Measurements from ENCODE around the gene ERI3.

The ERI3 gene

GRCh38 chr1:44246806-44247205 lies 108.3 kb downstream of the ERI3 start:
- no peak for DNase-seq (ENCODE audit: low spot score in 2 of 2)
- Histone ChIP-seq H3K4me1 (no peaks in the 10 kb centered on the region), H3K4me3 (no peak overlapping the region), H3K36me3 (replicated peaks) (peaks cover 3% of the 10 kb centered on the region; the same call in 1 of the 2 replicates), H3K9me3 (no peaks in the 10 kb centered on the region), H3K27me3 (ENCODE audit: low read depth) (no peaks in the 10 kb centered on the region)
- in situ Hi-C loops (cut with MboI; ENCODE audit: low sequenced_read_pairs): no loop called here

- Histone ChIP-seq H3K27me3 (ENCODE audit: low read depth) (no peaks in the 10 kb centered on the region), H3K36me3 (replicated peaks) (peaks cover 8% of the 10 kb centered on the region; the same call in 1 of the 2 replicates), H3K9me3 (no peaks in the 10 kb centered on the region), H3K4me3 (no peak overlapping the region), H3K4me1 (no peaks in the 10 kb centered on the region)
- in situ Hi-C loops (cut with MboI; ENCODE audit: low sequenced_read_pairs): no loop called here
- DNase-seq (ENCODE audit: low spot score in 2 of 2): no peak
These were observed 110.1 kb downstream of the ERI3 start for GRCh38 chr1:44244986-44245385.

- peaks cover 9% of the 10 kb centered on the region; the same call in 1 of the 2 replicates for H3K36me3 ChIP-seq (replicated peaks)
- H3K9me3 ChIP-seq: no peaks in the 10 kb centered on the region
- no peaks in the 10 kb centered on the region for H3K4me1 ChIP-seq
- no peaks in the 10 kb centered on the region for H3K27me3 ChIP-seq (ENCODE audit: low read depth)
- in situ Hi-C loops (cut with MboI; ENCODE audit: low sequenced_read_pairs): no loop called here
- DNase-seq (ENCODE audit: low spot score in 2 of 2): no peak
- H3K4me3 ChIP-seq: no peak overlapping the region
These were observed 111.1 kb downstream of the ERI3 start for GRCh38 chr1:44243782-44244495.

- Histone ChIP-seq H3K9me3 (no peaks in the 10 kb centered on the region), H3K4me3 (no peak overlapping the region), H3K4me1 (peaks cover 6% of the 10 kb centered on the region), H3K27me3 (ENCODE audit: low read depth) (no peaks in the 10 kb centered on the region), H3K36me3 (replicated peaks) (peaks cover 9% of the 10 kb centered on the region; the same call in 1 of the 2 replicates)
- in situ Hi-C loops (cut with MboI; ENCODE audit: low sequenced_read_pairs): no loop called here
- no peak for DNase-seq (ENCODE audit: low spot score in 2 of 2)
These were observed 112.3 kb downstream of the ERI3 start for GRCh38 chr1:44242746-44243145.

GRCh38 chr1:44240802-44241671 lies 114.0 kb downstream of the ERI3 start:
- Histone ChIP-seq H3K36me3 (replicated peaks) (peaks cover 9% of the 10 kb centered on the region; the same call in 1 of the 2 replicates), H3K4me1 (peaks cover 8% of the 10 kb centered on the region)
- in situ Hi-C loops (cut with MboI; ENCODE audit: low sequenced_read_pairs): no loop called here

GRCh38 chr1:44239961-44240371 lies 115.1 kb downstream of the ERI3 start:
- Histone ChIP-seq H3K27me3 (ENCODE audit: low read depth) (no peaks in the 10 kb centered on the region), H3K36me3 (replicated peaks) (peaks cover 9% of the 10 kb centered on the region; the same call in 1 of the 2 replicates), H3K4me3 (no peak overlapping the region), H3K4me1 (peaks cover 8% of the 10 kb centered on the region), H3K9me3 (no peaks in the 10 kb centered on the region)
- no peak for DNase-seq (ENCODE audit: low spot score in 2 of 2)
- in situ Hi-C loops (cut with MboI; ENCODE audit: low sequenced_read_pairs): no loop called here

More at GRCh38 chr1:44240802-44241671, 114.0 kb downstream of the ERI3 start:
- no peak for DNase-seq (ENCODE audit: low spot score in 2 of 2)
- no peak overlapping the region for H3K4me3 ChIP-seq
- no peaks in the 10 kb centered on the region for H3K27me3 ChIP-seq (ENCODE audit: low read depth)
- H3K9me3 ChIP-seq: no peaks in the 10 kb centered on the region

- Histone ChIP-seq H3K4me1 (peaks cover 8% of the 10 kb centered on the region), H3K27me3 (ENCODE audit: low read depth) (no peaks in the 10 kb centered on the region), H3K36me3 (replicated peaks) (peaks cover 9% of the 10 kb centered on the region; the same call in 1 of the 2 replicates), H3K4me3 (no peak overlapping the region), H3K9me3 (no peaks in the 10 kb centered on the region)
- DNase-seq (ENCODE audit: low spot score in 2 of 2): peak in 1 of 2 experiments; percentile 39
- in situ Hi-C loops (cut with MboI; ENCODE audit: low sequenced_read_pairs): no loop called here
These were observed 115.6 kb downstream of the ERI3 start for GRCh38 chr1:44239331-44239960.

GRCh38 chr1:44238660-44239059 lies 116.4 kb downstream of the ERI3 start:
- in situ Hi-C loops (cut with MboI; ENCODE audit: low sequenced_read_pairs): no loop called here
- H3K4me1 ChIP-seq: peaks cover 8% of the 10 kb centered on the region
- DNase-seq (ENCODE audit: low spot score in 2 of 2): no peak
- H3K4me3 ChIP-seq: no peak overlapping the region
- H3K27me3 ChIP-seq (ENCODE audit: low read depth): no peaks in the 10 kb centered on the region
- H3K9me3 ChIP-seq: no peaks in the 10 kb centered on the region
- H3K36me3 ChIP-seq (replicated peaks): 0 out of 2 replicates have a peak, but pooled peaks cover 6% of the 10 kb centered on the region

GRCh38 chr1:44237721-44238457 lies 117.2 kb downstream of the ERI3 start:
- in situ Hi-C loops (cut with MboI; ENCODE audit: low sequenced_read_pairs): no loop called here
- Histone ChIP-seq H3K9me3 (no peaks in the 10 kb centered on the region), H3K4me1 (peaks cover 8% of the 10 kb centered on the region), H3K4me3 (no peak overlapping the region), H3K36me3 (replicated peaks) (0 out of 2 replicates have a peak, but pooled peaks cover 6% of the 10 kb centered on the region), H3K27me3 (ENCODE audit: low read depth) (no peaks in the 10 kb centered on the region)
- DNase-seq (ENCODE audit: low spot score in 2 of 2): peak; percentile 90 to 92

GRCh38 chr1:44236490-44237272 lies 118.4 kb downstream of the ERI3 start:
- H3K36me3 ChIP-seq (replicated peaks): peaks cover 12% of the 10 kb centered on the region; the same call in 1 of the 2 replicates
- no peak for DNase-seq (ENCODE audit: low spot score in 2 of 2)
- no peak overlapping the region for H3K4me3 ChIP-seq
- in situ Hi-C loops (cut with MboI; ENCODE audit: low sequenced_read_pairs): no loop called here
- no peaks in the 10 kb centered on the region for H3K27me3 ChIP-seq (ENCODE audit: low read depth)
- peaks cover 8% of the 10 kb centered on the region for H3K4me1 ChIP-seq
- H3K9me3 ChIP-seq: no peaks in the 10 kb centered on the region

- no peak for DNase-seq (ENCODE audit: low spot score in 2 of 2)
- Histone ChIP-seq H3K27me3 (ENCODE audit: low read depth) (no peaks in the 10 kb centered on the region), H3K4me3 (no peak overlapping the region), H3K36me3 (replicated peaks) (peaks cover 13% of the 10 kb centered on the region; the same call in 1 of the 2 replicates), H3K4me1 (peaks cover 8% of the 10 kb centered on the region), H3K9me3 (no peaks in the 10 kb centered on the region)
- in situ Hi-C loops (cut with MboI; ENCODE audit: low sequenced_read_pairs): no loop called here
These were observed 119.2 kb downstream of the ERI3 start for GRCh38 chr1:44235808-44236207.

- peaks cover 8% of the 10 kb centered on the region for H3K4me1 ChIP-seq
- DNase-seq (ENCODE audit: low spot score in 2 of 2): no peak
- in situ Hi-C loops (cut with MboI; ENCODE audit: low sequenced_read_pairs): no loop called here
- H3K4me3 ChIP-seq: no peak overlapping the region
- no peaks in the 10 kb centered on the region for H3K27me3 ChIP-seq (ENCODE audit: low read depth)
- H3K36me3 ChIP-seq (replicated peaks): peaks cover 10% of the 10 kb centered on the region; the same call in 1 of the 2 replicates
- H3K9me3 ChIP-seq: no peaks in the 10 kb centered on the region
These were observed 121.5 kb downstream of the ERI3 start for GRCh38 chr1:44233593-44233992.
